ENCODE data around the gene CILP2. TPM values are rescaled to one million over a fixed set of nuclear protein-coding genes. Genes with fewer than 3 reads are reported as not detected.

Gene CILP2
- total and polyA plus RNA-seq, 2 experiments from 2014 or later = 4.0 to 21.6 TPM

- TF ChIP-seq REST (IDR thresholded peaks at IDR 0.05; ENCODE audit: unreplicated experiment) = no peak
Observed at GRCh38 chr19:19514215-19514657, 23.8 kb upstream of the CILP2 start (continued).

GRCh38 chr19:19514881-19515641 lies 23.0 kb upstream of the CILP2 start, which contains the start of gene TSSK6:
Gene TSSK6, minus strand, starts transcription at chr19:19515548. Its CDS starts 121 bp downstream, at chr19:19515427.
- Histone ChIP-seq H3K36me3 (ENCODE audit: insufficient read depth) (0 out of 2 replicates have a peak, but pooled peaks cover under 1% of the 10 kb centered on the region), H3K4me1 (ENCODE audit: insufficient read depth) (no peaks in the 10 kb centered on the region; the same call in 1 of the 2 replicates), H2AFZ (peak within 1 kb of the TSS; percentile 98), H3K9me2 (ENCODE audit: insufficient read depth) (no peaks in the 10 kb centered on the region), H3F3A (replicated peaks; ENCODE audit: low read depth) (0 out of 2 replicates have a peak, but pooled peaks cover 3% of the 10 kb centered on the region), H3K4me2 (peak within 1 kb of the TSS; percentile 99), H3K79me2 (replicated peaks; ENCODE audit: insufficient read depth) (peaks cover 36% of the 10 kb centered on the region), H3K27me3 (ENCODE audit: insufficient read depth) (no peaks in the 10 kb centered on the region), H3K4me3 (peak within 1 kb of the TSS; percentile 99), H4K20me1 (replicated peaks; ENCODE audit: insufficient read depth) (peaks cover 8% of the 10 kb centered on the region; the same call in 1 of the 2 replicates), H3K27ac (ENCODE audit: low read depth) (peak within 1 kb of the TSS; percentile 92)
- H3K4me1 Mint-ChIP-seq = peaks cover 7% of the 10 kb centered on the region; the same call in 2 of the 3 replicates
- no peak for DNase-seq (ENCODE audit: low spot score)
- peaks cover 22% of the 10 kb centered on the region for H3K36me3 Mint-ChIP-seq (ENCODE audit: low read depth)
- H3K27ac Mint-ChIP-seq = peak within 1 kb of the TSS; percentile 96
- no peak for ATAC-seq
- H3K27me3 Mint-ChIP-seq (ENCODE audit: insufficient read depth, low read depth, poor library complexity) = peaks cover 15% of the 10 kb centered on the region
- H3K9me3 Mint-ChIP-seq = no peaks in the 10 kb centered on the region; the same call in 2 of the 3 replicates
- peak within 1 kb of the TSS; percentile 95 for H3K4me3 Mint-ChIP-seq
- no peak for TF ChIP-seq NANOG (IDR thresholded peaks at IDR 0.05; ENCODE audit: borderline replicate concordance)
- TF ChIP-seq POLR2AphosphoS5 (IDR thresholded peaks at IDR 0.05; ENCODE audit: low read depth) = no peak
- no peak for TF ChIP-seq STAT1 (IDR thresholded peaks at IDR 0.05; ENCODE audit: unreplicated experiment)
- TF ChIP-seq ZNF462 (CRISPR knock-in tag; IDR thresholded peaks at IDR 0.05) = no peak
- TF ChIP-seq EZH2 (IDR thresholded peaks at IDR 0.05; ENCODE audit: low read depth, unreplicated experiment) = no peak
- TF ChIP-seq ZNF114 (CRISPR knock-in tag; IDR thresholded peaks at IDR 0.05) = no peak
- TF ChIP-seq EZH2phosphoT487 (IDR thresholded peaks at IDR 0.05; ENCODE audit: unreplicated experiment) = no peak
- no peak for TF ChIP-seq CREB1 (CRISPR knock-in tag; IDR thresholded peaks at IDR 0.05; ENCODE audit: low read depth)
- no peak for TF ChIP-seq REST (IDR thresholded peaks at IDR 0.05; ENCODE audit: unreplicated experiment)
- no peak for TF ChIP-seq JUNB (IDR thresholded peaks at IDR 0.05; ENCODE audit: unreplicated experiment)
- TF ChIP-seq ZNF331 (CRISPR knock-in tag; IDR thresholded peaks at IDR 0.05; ENCODE audit: low read depth) = no peak

All from GM23338 (cell line).